Kidney epithelial cell (primary cell): ENCODE data around the gene CHST15. TPM values are rescaled to one million over a fixed set of nuclear protein-coding genes. Genes with fewer than 3 reads are reported as not detected.

Experiments
- DNase-seq: peaks from one replicate; pipeline ENCODE4 v3.0.0-alpha.2; 2010; ENCODE audit warnings: low read depth
- H3K27me3 ChIP-seq: 2 replicates; pipeline ENCODE4 v1.6.0; 2011; ENCODE audit warnings: low read length; ENCODE audit not compliant: control insufficient read depth, insufficient read depth
- H3K36me3 ChIP-seq: 2 replicates; pipeline ENCODE4 v1.5.1; 2011; ENCODE audit warnings: low read length; ENCODE audit not compliant: control insufficient read depth, insufficient read depth
- H3K4me3 ChIP-seq: 2 replicates; pipeline ENCODE4 v1.5.1; 2011; ENCODE audit warnings: low read depth, mild to moderate bottlenecking, control low read depth, low read length
- CTCF ChIP-seq: IDR thresholded peaks from 2 replicates; pipeline ENCODE4 v1.5.1; 2011; ENCODE audit warnings: mild to moderate bottlenecking, moderate library complexity, low read length, control low read depth, inconsistent platforms; ENCODE audit not compliant: insufficient read depth, poor library complexity, severe bottlenecking
- total RNA-seq: library from RNA; depleted of rRNA; stranded (reverse); fragments of >200 nt; gene quantifications from 2 replicates; pipeline ENCODE4 v1.2.3, GENCODE V29; 2015

Gene CHST15
- total RNA-seq, 1 donor from 2014 or later: 18.1 TPM

DNA sequence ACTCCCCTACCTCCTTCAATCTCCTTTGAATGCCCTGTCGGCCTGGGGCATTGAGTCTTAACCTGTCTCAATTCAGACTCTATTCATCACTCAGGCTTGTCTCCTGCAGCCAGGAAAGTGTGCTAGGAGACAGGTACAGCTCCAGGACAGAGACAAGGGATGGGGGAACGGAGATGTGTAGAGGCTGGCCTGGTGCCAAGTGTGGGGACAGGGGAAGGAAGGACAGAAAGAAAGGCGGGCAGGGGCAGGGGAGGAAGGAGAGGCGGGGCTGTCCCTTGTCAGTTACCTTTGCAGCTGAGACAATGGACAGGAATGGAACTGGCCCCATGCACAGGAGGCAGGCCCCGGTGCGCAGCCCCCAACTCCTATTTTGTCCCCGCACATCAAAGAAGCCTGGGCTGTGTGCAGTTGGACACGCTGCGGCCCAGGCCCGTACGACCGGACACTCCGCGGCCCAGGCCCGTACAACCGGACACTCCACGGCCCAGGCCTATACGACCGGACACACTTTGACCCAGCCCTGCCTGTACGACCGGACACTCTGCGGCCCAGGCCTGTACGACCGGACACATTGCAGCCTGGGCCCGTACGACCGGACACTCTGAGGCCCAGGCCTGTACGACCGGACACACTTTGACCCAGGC is 36.9 kb downstream of the CHST15 start:
- no peak overlapping the region for H3K4me3 ChIP-seq
- DNase-seq: no peak
- no peaks in the 10 kb centered on the region for H3K27me3 ChIP-seq
- H3K36me3 ChIP-seq: no peaks in the 10 kb centered on the region
- no peak for TF ChIP-seq CTCF

DNA sequence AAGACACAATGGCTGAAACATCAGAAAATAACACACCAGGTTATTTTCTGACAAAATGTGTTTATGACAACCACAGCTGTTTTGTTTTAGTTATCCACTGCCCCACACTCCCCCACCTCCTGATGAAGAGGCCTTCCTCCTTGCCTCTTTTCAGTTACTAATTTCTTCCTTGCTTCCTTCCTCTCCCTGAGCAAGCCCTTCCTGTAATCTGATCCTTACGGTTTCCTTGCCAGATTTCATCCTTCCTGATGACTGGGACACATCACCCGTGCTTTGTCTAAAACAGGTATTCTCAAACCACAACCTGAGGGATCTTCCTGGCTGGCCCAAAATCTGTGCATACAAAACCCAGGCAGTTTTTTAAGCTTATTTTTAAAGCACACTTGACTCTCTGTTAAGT is 39.4 kb downstream of the CHST15 start:
- Histone ChIP-seq H3K4me3 (no peak overlapping the region), H3K27me3 (no peaks in the 10 kb centered on the region), H3K36me3 (no peaks in the 10 kb centered on the region)
- DNase-seq: no peak
- no peak for TF ChIP-seq CTCF

GRCh38 chr10:124052561-124052960 is 40.8 kb downstream of the CHST15 start:
- Histone ChIP-seq H3K36me3 (no peaks in the 10 kb centered on the region), H3K4me3 (no peak overlapping the region), H3K27me3 (no peaks in the 10 kb centered on the region)
- no peak for DNase-seq
- TF ChIP-seq CTCF: no peak

GRCh38 chr10:124050021-124051015 is 43.1 kb downstream of the CHST15 start:
- H3K27me3 ChIP-seq: no peaks in the 10 kb centered on the region
- no peaks in the 10 kb centered on the region for H3K36me3 ChIP-seq
- H3K4me3 ChIP-seq: no peak overlapping the region
- no peak for TF ChIP-seq CTCF
- no peak for DNase-seq

- Histone ChIP-seq H3K27me3 (no peaks in the 10 kb centered on the region), H3K36me3 (no peaks in the 10 kb centered on the region), H3K4me3 (no peak overlapping the region)
- TF ChIP-seq CTCF: no peak
- DNase-seq: peak; percentile 42
These were observed 43.9 kb downstream of the CHST15 start for GRCh38 chr10:124049484-124049883.
